Stimulated activated CD4-positive, alpha-beta T cell treated with anti-CD3 and anti-CD28 coated beads, Interleukin-15, amount 100 ng/mL, for 24 hours (primary cell): ENCODE results near the gene BTN2A1.
"Not testable (repeated sequence)": the region's sequence is repeated elsewhere in the genome, so short reads cannot be mapped to it uniquely, and the experiment has no call there.

Experiments
- DNase-seq: peaks from one replicate; pipeline ENCODE4 v3.0.0-alpha.2; 2020

The BTN2A1 gene

GRCh38 chr6:26500102-26500501 is 42.3 kb downstream of the BTN2A1 start, which contains the start of gene BTN1A1:
TSS of gene BTN1A1 (plus strand) at chr6:26500303. CDS start at chr6:26501287, 984 bp downstream.
- DNase-seq, result no peak

DNA sequence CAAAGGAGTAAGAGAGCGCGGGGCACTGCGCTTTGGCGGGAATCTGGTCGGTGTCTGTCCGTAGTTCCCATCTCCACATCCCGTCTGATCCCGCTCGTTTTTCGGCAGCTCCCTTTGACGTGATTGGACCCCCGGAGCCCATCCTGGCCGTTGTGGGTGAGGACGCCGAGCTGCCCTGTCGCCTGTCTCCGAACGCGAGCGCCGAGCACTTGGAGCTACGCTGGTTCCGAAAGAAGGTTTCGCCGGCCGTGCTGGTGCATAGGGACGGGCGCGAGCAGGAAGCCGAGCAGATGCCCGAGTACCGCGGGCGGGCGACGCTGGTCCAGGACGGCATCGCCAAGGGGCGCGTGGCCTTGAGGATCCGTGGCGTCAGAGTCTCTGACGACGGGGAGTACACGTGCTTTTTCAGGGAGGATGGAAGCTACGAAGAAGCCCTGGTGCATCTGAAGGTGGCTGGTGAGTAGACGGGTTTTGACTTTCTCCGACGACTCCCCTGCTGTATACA is 43.8 kb downstream of the BTN2A1 start:
- peak; percentile 55 for DNase-seq

DNA sequence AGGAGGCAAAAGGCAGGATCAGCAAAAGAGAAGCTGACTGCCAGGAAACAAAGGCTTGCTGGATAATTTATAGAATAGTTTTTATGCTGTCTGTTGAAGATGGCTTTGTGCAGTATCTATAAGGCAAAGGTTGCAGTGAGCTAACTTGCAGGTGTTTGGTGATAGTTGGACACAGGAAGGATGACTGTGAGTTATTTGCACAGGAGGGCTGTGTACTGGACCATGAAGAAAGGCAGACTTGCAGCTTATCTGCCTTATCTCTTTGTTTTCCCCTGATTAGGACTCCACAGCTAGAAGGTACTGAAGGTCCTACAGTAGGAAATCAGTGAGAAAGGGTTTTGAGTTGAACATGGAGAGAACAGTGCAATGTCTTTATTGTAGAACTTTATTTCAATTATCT is 44.4 kb downstream of the BTN2A1 start:
- DNase-seq, result no peak

DNA sequence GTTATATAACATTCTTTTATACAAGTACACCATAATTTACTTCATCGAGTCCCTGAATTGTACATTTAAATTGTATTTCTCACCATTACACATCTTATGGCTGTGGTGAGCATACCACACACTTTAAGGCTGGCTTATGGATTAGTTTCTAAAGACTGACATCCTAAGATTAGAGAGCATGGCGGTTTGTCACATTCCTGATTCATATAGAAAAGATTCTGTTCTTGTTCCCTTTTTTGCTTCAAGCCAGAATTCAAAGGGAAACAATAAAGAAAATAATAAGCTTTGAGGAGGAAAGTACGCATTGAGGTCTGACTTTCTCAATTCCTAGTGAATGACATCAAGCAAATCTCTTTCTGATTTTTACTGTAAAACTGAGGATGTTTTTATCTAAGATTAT is 44.9 kb downstream of the BTN2A1 start:
- no peak for DNase-seq

GRCh38 chr6:26507658-26508057 is 49.9 kb downstream of the BTN2A1 start:
- no peak for DNase-seq

GRCh38 chr6:26511033-26511432 is 53.3 kb downstream of the BTN2A1 start:
- DNase-seq, result not testable (repeated sequence)

- no peak for DNase-seq
Observed at GRCh38 chr6:26514984-26515383, 57.2 kb downstream of the BTN2A1 start.

GRCh38 chr6:26516481-26517427 is 59.0 kb downstream of the BTN2A1 start:
- DNase-seq, result no peak
